WTC11 (cell line): ENCODE measurements around the gene TMEM121. TPM values are rescaled to one million over a fixed set of nuclear protein-coding genes. Genes with fewer than 3 reads are reported as not detected.

Source experiments
- ATAC-seq: fragments of 200-7000 bp; cut with Tn5 transposase; 2 replicates; pipeline ENCODE4 v1.10.0; 2021; ENCODE audit warnings: mild to moderate bottlenecking, moderate library complexity
- CTCF ChIA-PET: fragments of 300-600 bp; sonication (Branson Sonifier 250); formaldehyde crosslinking; loops from one replicate; lab custom pipeline; 2021; ENCODE audit warnings: antibody characterized with exemption; lab: Charles Lee
- POLR2A ChIA-PET: fragments of 350-600 bp; sonication (Branson Sonifier 250); formaldehyde crosslinking; loops from one replicate; lab custom pipeline; 2021; ENCODE audit warnings: antibody characterized with exemption; lab: Charles Lee
- DNase-seq: peaks from one replicate; pipeline ENCODE4 v3.0.0; 2021; ENCODE audit warnings: low spot score
- H3K27ac Mint-ChIP-seq: 2 replicates; pipeline ENCODE4 v1.8.0; 2021; ENCODE audit warnings: mixed read lengths
- H3K27me3 Mint-ChIP-seq: 2 replicates; pipeline ENCODE4 v1.8.0; 2021; ENCODE audit warnings: low read depth, mild to moderate bottlenecking, moderate library complexity, mixed read lengths
- H3K36me3 Mint-ChIP-seq: 2 replicates; pipeline ENCODE4 v1.8.0; 2021; ENCODE audit warnings: mixed read lengths
- H3K4me1 Mint-ChIP-seq: 2 replicates; pipeline ENCODE4 v1.8.0; 2022; ENCODE audit warnings: mixed read lengths
- H3K4me3 Mint-ChIP-seq: 2 replicates; pipeline ENCODE4 v1.8.0; 2021; ENCODE audit warnings: mild to moderate bottlenecking, moderate library complexity, mixed read lengths
- H3K9me3 Mint-ChIP-seq: 2 replicates; pipeline ENCODE4 v1.8.0; 2021; ENCODE audit warnings: mixed read lengths
- ARID4B ChIP-seq: sonication (generic); formaldehyde crosslinking; IDR thresholded peaks from 2 replicates; pipeline ENCODE4 v1.8.0; 2023; ENCODE audit warnings: missing genetic modification reagents, mild to moderate bottlenecking, borderline replicate concordance
- CREM ChIP-seq: sonication (generic); formaldehyde crosslinking; IDR thresholded peaks from 2 replicates; pipeline ENCODE4 v1.8.1; 2022; ENCODE audit warnings: mild to moderate bottlenecking, missing genetic modification reagents, moderate library complexity
- ESRRA ChIP-seq: sonication (generic); formaldehyde crosslinking; IDR thresholded peaks from 2 replicates; pipeline ENCODE4 v1.8.1; 2022; ENCODE audit warnings: mild to moderate bottlenecking, missing genetic modification reagents, borderline replicate concordance
- ETV6 ChIP-seq: sonication (generic); formaldehyde crosslinking; IDR thresholded peaks from 2 replicates; pipeline ENCODE4 v1.8.1; 2022; ENCODE audit warnings: mild to moderate bottlenecking, missing genetic modification reagents
- JAZF1 ChIP-seq: fragments of 250-450 bp; sonication (Bioruptor Pico); IDR thresholded peaks from 2 replicates; pipeline ENCODE4 v1.9.0; 2021; ENCODE audit warnings: moderate library complexity, mild to moderate bottlenecking, inconsistent platforms
- KAT7 ChIP-seq: sonication (generic); formaldehyde crosslinking; IDR thresholded peaks from 2 replicates; pipeline ENCODE4 v1.8.1; 2023; ENCODE audit warnings: missing genetic modification reagents, mild to moderate bottlenecking, borderline replicate concordance
- NFE2L1 ChIP-seq: sonication (generic); formaldehyde crosslinking; IDR thresholded peaks from 2 replicates; pipeline ENCODE4 v1.8.1; 2023; ENCODE audit warnings: missing genetic modification reagents
- NR2C2 ChIP-seq: sonication (generic); formaldehyde crosslinking; IDR thresholded peaks from 2 replicates; pipeline ENCODE4 v1.8.0; 2022; ENCODE audit warnings: mild to moderate bottlenecking, missing genetic modification reagents
- PRDM15 ChIP-seq: sonication (generic); formaldehyde crosslinking; IDR thresholded peaks from 2 replicates; pipeline ENCODE4 v1.8.0; 2022; ENCODE audit warnings: missing genetic modification reagents
- ZNF121 ChIP-seq: sonication (generic); formaldehyde crosslinking; IDR thresholded peaks from 2 replicates; pipeline ENCODE4 v1.8.0; 2023; ENCODE audit warnings: missing genetic modification reagents
- ZNF416 ChIP-seq: fragments of 250-450 bp; sonication (Bioruptor Pico); IDR thresholded peaks from 2 replicates; pipeline ENCODE4 v1.9.0; 2021; ENCODE audit warnings: mild to moderate bottlenecking, inconsistent platforms
- ZNF425 ChIP-seq: fragments of 250-450 bp; sonication (Bioruptor Pico); conservative IDR thresholded peaks from 2 replicates; pipeline ENCODE4 v1.9.0; 2021; ENCODE audit warnings: mild to moderate bottlenecking
- total RNA-seq: library from RNA; stranded (reverse); gene quantifications from 3 replicates; pipeline ENCODE4 v1.2.3, GENCODE V29; 2021
- TF ChIP-seq, protein P1 (sequence below): fragments of 250-450 bp; sonication (Bioruptor Pico); IDR thresholded peaks from 2 replicates; pipeline ENCODE4 v1.9.0; 2021; ENCODE audit warnings: mild to moderate bottlenecking
- TF ChIP-seq, protein P2 (sequence below): sonication (generic); formaldehyde crosslinking; IDR thresholded peaks from 2 replicates; pipeline ENCODE4 v1.8.1; 2023; ENCODE audit warnings: mild to moderate bottlenecking, missing genetic modification reagents
- TF ChIP-seq, protein P3 (sequence below): fragments of 200-600 bp; IDR thresholded peaks from 2 replicates; pipeline ENCODE4 v1.8.0; 2022; ENCODE audit warnings: antibody characterized with exemption

Gene TMEM121
- total RNA-seq, 1 experiment from 2014 or later, result 0.81 TPM

- no peak for TF ChIP-seq PRDM15 (CRISPR knock-in tag)
- TF ChIP-seq ARID4B (CRISPR knock-in tag), result no peak
- no peak for TF ChIP-seq JAZF1
- TF ChIP-seq, protein P1, sequence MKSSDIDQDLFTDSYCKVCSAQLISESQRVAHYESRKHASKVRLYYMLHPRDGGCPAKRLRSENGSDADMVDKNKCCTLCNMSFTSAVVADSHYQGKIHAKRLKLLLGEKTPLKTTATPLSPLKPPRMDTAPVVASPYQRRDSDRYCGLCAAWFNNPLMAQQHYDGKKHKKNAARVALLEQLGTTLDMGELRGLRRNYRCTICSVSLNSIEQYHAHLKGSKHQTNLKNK (CRISPR knock-in tag), result no peak
- TF ChIP-seq, all 79 proteins: peak for 0
These were observed 43.8 kb upstream of the TMEM121 start (continued) for GRCh38 chr14:105482486-105483110.

DNA sequence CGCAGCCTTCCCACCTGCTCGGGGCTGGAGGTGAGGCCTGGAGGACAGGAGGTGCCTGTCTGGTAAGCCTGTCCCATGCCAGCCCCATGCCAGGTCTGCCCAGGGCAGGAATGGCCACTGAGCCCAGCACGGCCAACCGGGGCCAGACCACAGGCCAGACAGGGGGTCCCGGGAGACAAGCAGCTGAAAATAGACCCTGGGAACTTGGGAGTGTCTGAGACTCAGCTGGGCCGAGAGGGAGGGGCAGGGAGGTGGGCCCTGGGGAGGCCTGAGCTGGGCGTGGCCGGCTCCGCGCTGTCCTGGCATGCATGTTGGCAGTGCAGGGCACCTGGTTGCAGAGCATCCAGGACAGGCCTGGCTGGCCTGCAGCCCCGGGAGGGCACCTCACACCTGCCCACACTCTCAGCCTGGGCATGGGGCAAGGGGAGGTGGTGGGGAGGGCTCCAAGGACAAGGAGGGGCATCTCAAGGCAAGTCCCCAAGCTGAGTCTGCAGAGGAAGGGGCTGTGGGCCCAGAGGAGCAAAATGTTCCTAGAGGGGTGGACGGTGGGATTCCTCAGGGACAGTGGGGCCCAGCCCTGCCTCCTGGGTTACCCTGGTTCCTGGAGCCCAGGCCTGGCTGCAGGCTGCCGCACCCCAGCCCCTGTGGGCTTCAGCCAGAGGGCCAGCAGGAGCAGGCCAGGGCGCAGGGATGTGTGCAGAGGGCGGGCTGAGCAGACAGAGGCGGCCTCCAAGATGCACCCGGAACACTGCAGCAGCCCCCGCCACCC is 42.9 kb upstream of the TMEM121 start:
- Mint-ChIP-seq H3K4me1 (peaks cover 18% of the 10 kb centered on the region), H3K27ac (no peak overlapping the region), H3K4me3 (no peak overlapping the region), H3K9me3 (no peaks in the 10 kb centered on the region), H3K36me3 (no peaks in the 10 kb centered on the region), H3K27me3 (peaks cover 87% of the 10 kb centered on the region)
- ChIA-PET CTCF (interaction anchor here (1.7 to 5.1 kb wide), 2 partner anchors 13 to 113 kb away, joined by 4 to 116 read pairs; no protein-coding TSS in a partner anchor), POLR2A (no interaction called here)
- ATAC-seq (no peak), DNase-seq (no peak)
- TF ChIP-seq KAT7 (CRISPR knock-in tag), result no peak
- no peak for TF ChIP-seq ZNF425 (CRISPR knock-in tag)
- TF ChIP-seq NFE2L1 (CRISPR knock-in tag), result no peak
- TF ChIP-seq ESRRA (CRISPR knock-in tag), result no peak
- TF ChIP-seq ZNF121, result no peak
- no peak for TF ChIP-seq ETV6
- TF ChIP-seq CREM (CRISPR knock-in tag), result no peak
- TF ChIP-seq NR2C2, result no peak
- no peak for TF ChIP-seq ZNF416 (CRISPR knock-in tag)
- TF ChIP-seq, protein P2, sequence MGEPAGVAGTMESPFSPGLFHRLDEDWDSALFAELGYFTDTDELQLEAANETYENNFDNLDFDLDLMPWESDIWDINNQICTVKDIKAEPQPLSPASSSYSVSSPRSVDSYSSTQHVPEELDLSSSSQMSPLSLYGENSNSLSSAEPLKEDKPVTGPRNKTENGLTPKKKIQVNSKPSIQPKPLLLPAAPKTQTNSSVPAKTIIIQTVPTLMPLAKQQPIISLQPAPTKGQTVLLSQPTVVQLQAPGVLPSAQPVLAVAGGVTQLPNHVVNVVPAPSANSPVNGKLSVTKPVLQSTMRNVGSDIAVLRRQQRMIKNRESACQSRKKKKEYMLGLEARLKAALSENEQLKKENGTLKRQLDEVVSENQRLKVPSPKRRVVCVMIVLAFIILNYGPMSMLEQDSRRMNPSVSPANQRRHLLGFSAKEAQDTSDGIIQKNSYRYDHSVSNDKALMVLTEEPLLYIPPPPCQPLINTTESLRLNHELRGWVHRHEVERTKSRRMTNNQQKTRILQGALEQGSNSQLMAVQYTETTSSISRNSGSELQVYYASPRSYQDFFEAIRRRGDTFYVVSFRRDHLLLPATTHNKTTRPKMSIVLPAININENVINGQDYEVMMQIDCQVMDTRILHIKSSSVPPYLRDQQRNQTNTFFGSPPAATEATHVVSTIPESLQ (CRISPR knock-in tag), result no peak
- TF ChIP-seq, protein P3, sequence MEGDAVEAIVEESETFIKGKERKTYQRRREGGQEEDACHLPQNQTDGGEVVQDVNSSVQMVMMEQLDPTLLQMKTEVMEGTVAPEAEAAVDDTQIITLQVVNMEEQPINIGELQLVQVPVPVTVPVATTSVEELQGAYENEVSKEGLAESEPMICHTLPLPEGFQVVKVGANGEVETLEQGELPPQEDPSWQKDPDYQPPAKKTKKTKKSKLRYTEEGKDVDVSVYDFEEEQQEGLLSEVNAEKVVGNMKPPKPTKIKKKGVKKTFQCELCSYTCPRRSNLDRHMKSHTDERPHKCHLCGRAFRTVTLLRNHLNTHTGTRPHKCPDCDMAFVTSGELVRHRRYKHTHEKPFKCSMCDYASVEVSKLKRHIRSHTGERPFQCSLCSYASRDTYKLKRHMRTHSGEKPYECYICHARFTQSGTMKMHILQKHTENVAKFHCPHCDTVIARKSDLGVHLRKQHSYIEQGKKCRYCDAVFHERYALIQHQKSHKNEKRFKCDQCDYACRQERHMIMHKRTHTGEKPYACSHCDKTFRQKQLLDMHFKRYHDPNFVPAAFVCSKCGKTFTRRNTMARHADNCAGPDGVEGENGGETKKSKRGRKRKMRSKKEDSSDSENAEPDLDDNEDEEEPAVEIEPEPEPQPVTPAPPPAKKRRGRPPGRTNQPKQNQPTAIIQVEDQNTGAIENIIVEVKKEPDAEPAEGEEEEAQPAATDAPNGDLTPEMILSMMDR, result no peak
